ENCODE measurements around the gene CLDN17.

Gene CLDN17, protein sequence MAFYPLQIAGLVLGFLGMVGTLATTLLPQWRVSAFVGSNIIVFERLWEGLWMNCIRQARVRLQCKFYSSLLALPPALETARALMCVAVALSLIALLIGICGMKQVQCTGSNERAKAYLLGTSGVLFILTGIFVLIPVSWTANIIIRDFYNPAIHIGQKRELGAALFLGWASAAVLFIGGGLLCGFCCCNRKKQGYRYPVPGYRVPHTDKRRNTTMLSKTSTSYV

DNA sequence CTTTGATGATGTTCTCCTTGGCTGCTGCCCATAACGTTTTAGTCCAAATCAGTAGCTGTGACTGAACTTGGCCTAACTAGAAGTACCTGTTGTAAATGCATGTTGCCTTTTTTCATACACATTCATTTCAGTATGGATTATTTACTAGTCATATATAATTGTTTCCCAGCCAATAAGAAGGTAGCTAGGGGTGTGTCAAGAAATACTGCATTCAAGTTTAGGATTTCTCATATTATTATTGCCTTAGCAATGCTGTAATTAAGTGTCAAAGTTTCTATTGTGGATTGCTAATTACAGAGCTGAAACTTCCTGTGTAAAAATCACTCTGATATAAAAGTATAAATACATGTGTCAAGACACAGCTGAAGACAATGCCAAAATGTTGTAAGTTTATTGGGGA is at the start of gene CLDN17:
Gene CLDN17, minus strand, starts transcription at position 101 of the 400 bp plus-strand sequence. CDS start 188 bp downstream, outside the sequence.
- DNase-seq (ENCODE audit: low read depth), result no peak

DNA sequence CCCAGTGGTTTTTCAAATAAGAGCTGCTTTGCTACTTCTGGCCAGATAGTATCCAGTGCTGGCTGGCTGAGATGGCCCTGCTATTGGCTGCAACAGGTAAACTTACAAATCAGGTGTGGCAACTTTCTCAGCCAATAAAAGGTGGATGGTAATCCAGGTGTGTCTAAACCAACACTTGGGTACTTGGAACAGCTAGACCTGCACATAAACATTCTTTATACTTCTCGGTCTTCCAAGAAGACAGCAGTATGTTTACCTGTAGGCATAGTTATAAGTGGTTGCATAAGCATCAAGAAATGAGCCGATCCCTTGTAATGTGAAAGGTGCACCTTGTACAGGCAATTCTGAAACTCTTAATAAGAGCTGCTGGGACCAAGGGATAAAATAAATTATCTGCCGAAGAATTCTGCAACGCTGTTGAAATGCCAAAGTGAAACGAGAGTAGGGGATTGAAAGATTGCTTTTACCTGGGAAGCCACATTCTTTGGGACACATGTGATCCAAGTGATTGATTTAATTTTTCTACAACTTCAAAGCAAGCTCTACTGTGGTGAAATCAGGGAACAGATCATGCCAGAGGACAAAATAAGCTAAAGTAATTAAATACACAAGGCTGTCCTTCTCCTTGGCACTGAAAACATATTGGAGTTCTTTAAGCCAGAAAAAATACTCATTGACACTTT is 49.6 kb upstream of the CLDN17 start, which contains the start of gene CLDN8:
Gene CLDN8, minus strand, starts transcription at position 57 of the 683 bp plus-strand sequence. CDS start 172 bp downstream, outside the sequence.
- DNase-seq (ENCODE audit: low read depth), result no peak

DNA sequence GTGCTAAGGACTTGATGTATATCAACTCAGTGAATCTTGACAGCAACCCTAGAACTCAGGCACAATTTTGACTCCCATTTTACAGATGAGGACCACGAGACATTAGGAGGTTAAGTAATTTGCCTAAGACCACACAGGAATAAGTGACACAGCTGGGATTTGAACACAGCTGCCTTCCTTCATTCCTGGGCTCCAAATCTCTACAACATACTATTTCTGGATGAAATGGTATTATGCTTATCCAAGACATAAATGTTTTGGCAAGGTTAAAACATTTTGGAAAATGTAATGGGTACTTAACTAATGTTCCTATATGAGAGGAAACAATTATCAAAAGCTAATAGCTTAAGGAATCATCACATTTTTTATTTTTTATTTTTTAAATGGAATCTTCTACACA is 44.5 kb upstream of the CLDN17 start:
- no peak for DNase-seq (ENCODE audit: low read depth)

DNA sequence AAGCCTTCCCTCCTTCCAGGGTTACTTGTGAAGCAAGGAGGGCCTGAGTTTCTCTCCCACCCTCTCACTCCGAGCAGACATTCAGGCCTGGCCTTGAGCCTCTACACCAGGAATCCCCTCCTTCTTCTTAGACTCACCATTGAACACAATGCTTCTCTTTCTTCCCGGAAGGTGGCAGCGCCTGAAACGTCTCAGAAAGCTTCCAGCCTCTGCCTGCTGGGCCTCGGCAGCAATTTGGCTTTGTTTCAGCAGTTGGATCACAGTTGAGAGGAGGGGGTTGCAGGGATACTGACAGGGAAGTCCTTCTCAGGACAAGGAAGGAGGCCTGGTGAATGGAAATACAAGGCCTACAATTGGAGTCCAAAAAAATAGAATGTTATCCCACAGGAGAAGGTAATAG is 43.0 kb upstream of the CLDN17 start:
- DNase-seq (ENCODE audit: low read depth), result no peak

DNA sequence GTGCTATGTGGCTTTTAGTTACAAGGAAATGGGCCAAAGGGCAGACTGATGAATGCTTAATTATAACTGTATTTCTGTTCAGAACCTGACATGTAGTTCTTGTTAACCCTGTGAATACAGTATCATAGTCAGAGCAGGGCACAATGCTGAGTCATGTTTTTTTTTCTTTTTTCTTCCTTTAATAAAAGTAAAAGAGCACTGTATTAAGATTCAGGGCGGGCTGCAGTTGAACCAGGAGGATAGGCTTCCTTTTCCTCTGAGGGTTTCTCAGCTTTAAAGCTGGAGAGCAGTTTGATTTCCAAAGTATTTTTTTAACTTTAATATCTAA is 40.6 kb upstream of the CLDN17 start:
- DNase-seq (ENCODE audit: low read depth), result no peak

DNA sequence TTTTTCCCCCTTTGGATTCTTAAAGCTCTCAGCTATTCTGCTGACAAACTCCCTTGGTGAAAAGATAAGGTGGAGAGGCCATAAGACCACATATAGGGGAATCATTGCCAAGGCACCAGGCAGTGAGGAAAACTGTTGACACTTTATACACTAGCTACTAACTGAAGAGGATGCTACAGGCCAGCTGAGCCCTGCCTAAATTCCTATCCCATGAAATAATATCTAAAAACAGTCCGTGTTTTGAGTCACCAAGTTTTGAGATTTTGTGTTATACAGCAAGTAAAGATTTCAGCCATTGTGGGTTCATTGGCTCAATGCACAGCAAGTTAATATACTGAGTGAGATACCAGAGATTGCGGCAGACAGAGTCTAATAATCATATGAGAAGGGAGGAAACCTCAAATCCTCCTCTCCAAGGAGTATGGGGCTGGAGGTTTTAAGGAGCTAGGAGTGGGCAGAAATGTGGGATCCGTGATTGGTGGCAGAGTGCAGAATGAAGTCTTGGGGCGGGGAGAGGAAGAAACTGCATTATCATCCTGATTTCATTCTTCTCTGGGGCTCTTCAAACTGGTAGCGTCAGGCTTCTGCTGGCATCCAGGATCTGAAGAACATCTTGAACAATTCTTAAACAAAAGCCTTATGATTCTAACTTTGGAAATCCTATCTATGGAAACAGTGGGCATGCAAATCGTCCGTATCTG is 40.1 kb upstream of the CLDN17 start:
- DNase-seq (ENCODE audit: low read depth), result peak; percentile 10

DNA sequence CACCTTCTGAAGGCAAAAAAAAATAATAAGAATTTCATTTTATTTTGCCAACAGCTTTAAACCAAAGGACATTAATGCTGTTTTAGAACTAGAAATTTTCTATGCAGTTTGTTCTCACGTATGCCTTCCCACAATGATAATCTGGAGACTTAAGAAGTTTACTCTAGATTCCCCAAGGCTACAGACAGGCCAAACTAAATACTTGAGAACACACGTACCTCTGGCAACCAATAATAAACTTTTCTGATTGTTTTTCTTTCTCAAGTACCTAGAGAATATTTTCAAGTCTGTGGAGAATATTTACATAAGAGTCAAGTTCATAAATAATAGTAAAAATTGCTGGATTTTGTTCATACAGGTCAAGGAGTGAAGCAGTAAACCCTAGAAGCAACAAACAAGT is 33.4 kb upstream of the CLDN17 start:
- DNase-seq (ENCODE audit: low read depth), result no peak

DNA sequence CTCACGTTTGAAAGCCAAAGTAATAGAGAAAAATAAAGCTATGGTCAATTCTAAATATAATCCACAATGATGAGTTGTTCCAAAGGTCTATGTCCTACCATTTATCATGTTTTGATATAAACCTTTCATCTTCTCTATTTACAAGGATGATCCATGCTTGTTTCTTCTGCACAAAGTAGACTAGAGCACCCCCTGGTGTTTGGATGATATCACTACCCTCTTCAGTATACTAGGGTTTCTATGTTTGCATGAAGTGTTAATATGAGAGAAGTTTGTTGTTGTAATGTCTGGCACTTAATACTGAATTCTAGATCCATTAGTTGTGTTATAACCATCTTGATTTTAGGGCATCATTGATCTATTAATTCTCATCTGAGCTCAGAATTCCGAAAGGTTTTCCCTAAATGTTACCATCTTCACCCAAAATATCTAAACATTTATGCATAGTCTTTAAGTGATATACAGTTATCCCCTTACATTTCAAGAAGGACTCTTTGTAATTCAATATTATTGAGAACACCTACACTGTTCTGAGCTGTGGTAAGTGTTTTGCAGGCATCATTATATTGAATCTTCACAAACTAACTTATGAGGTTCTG is 28.2 kb upstream of the CLDN17 start:
- DNase-seq (ENCODE audit: low read depth), result peak; percentile 20

DNA sequence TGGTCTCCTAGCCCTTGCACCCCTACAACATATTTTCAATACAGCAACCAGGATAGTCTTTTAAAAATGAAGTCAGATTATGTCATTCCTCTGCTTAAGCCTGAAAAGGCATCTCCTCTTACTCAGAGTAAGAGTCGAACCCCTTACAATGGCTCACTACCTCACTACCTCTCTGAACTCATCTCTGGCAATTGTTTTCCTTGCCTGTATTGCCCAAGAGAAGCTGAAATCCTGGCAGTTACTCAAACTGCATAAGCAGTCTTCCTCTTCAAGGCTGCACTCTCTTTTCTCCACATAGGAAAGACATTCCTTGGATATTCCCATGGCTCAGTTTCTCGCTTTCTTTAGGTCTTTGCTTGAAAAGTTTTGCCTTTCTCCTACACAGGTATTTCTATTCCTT is 26.6 kb upstream of the CLDN17 start:
- no peak for DNase-seq (ENCODE audit: low read depth)

DNA sequence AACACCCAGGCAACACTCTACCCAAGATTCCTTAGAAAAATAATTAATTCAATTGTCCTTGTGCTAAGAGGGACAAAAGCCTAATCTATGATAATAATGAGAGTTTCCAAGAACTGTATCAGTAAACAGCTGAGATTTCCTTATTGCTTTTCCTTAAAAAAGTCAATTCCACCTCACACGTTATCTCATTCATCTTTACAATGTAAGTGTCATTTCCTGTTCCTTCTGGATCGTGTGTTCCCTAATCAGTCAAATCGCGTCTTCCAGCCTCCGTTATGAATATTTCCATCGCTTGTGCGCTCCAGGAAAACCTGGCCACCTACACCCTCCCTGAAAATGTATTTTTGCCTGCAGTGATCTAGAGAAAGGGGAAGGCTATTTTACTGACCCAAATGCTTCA is 23.9 kb upstream of the CLDN17 start:
- no peak for DNase-seq (ENCODE audit: low read depth)

DNA sequence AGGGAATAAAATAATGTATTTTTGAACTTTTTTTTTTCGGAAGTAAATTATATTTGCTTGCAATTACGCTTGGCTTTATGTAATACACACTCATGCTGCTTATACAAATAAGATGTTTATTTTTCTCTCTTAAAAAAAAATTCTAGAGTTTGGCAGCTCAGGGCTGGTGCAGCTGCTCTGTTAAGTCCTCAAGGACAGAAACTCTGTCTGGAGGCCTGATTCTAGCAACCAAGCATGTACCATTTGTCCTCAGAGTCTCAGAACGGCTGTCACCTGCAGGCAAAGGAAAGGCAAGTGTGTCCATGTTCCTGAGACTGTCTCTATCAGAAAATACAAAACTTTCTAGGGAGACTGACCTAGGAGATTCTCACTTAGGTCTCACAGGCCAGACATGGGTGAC is 23.2 kb upstream of the CLDN17 start:
- DNase-seq (ENCODE audit: low read depth), result no peak

DNA sequence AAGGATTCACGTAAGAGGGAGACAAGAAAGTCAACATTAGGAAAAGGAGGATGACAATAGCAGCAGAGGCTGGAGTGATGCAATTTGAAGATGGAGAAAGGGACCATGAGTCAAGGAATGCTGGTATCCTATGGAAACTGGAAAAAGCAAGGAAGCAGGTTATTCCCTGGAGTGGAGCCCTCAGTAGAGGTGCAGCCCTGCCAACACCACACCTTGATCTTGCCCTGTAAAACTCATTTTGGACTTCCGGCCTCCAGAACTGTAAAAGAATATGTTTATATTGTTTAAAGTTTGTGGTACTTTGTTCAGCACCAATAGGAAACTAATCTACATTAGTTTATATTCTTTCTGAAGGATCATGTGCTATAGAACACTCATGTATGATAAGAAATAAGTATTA is 19.6 kb upstream of the CLDN17 start:
- DNase-seq (ENCODE audit: low read depth), result no peak

DNA sequence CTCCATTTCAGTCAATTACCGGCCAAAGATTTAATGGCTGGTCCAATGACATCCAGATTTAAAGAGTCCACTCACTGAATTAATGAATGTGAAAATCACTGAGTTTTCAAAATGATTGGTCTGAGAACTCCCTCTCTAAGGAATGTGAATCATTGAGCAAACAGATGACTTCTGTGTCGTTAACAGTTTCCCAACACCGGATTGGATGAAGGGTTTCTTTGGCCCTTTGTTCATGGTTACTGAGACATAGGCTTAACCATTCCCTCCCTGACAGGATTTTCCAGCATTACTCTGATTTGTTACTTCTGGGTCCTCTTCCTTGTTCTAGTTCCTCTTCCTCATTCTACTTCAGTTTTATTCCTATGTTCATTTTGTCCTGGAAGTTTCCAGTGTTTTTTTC is 1.5 kb upstream of the CLDN17 start:
- no peak for DNase-seq (ENCODE audit: low read depth)

DNA sequence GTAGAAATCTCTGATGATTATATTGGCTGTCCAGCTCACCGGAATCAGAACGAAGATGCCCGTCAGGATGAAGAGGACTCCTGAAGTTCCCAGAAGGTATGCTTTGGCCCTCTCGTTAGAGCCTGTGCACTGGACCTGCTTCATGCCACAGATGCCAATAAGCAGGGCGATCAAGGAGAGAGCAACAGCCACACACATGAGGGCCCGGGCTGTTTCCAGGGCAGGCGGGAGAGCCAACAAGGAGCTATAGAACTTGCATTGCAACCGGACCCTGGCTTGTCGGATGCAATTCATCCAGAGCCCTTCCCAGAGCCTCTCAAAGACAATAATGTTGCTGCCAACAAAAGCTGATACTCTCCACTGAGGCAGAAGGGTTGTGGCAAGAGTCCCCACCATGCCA is 434 bp downstream of the CLDN17 start:
- DNase-seq (ENCODE audit: low read depth), result no peak

DNA sequence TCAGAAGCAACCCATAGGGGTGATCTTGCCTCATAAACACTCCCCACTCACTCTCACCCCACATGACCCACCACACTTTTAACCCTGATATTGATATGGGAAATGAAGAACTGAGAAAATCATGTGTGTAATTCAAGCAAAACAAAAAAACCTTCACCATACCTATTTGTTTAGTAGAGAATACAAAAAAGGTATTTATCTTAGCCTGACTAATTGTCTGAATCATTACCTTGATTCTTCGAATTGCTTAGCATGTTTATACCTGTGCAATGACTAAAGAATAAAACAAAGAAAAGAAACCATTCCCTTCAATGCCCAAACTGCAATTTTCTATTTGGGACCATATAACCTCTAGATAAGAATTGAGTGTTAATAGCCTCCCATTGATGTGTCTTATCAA is 1.8 kb downstream of the CLDN17 start:
- DNase-seq (ENCODE audit: low read depth), result no peak

DNA sequence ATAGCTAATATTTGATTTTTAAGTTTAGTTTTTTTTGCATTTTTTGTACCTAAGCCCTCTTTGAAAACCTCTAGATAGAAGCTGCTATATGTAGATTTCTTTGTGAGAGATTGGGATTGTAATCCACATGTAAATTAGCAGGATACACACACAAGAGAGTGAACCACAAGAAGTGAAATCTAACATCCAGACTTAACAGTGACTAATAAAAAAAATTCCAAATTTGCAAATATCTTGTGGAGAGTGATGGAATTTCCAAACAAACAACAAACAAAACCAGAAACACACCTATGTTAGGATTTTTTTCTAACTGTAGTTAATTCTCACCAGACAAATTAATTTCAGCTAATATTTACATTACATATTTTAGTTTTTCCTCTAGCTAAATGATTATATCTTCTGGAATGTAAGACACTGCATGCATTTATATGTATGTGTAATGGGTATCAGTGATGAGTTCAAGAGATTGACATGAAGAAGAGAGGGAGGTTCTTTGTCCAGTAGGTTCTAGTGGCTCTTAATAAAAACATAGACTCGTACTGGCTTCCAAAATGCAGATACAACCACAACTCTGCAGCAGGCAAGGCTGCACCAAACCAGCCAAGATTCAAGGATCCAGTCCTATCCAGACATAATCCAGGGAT is 12.8 kb downstream of the CLDN17 start:
- DNase-seq (ENCODE audit: low read depth), result no peak

DNA sequence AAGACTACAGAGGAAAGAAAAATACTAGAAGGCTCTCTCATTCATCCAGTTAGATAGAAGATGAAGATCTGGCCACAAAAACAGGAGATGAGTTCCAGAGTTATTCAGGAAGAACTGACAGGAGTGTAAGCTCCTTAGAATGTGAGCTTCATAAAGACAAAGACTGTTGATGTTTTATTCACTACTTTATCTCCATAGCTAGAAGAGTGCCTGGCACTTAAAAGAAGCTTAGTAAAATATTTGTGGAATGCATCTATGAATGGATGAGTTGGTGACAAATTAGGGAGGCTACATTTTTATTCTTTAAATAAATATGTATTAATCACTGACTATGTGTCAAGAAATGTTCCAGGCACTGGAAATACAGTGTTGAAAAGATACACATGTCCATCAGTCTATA is 13.8 kb downstream of the CLDN17 start:
- DNase-seq (ENCODE audit: low read depth), result no peak

DNA sequence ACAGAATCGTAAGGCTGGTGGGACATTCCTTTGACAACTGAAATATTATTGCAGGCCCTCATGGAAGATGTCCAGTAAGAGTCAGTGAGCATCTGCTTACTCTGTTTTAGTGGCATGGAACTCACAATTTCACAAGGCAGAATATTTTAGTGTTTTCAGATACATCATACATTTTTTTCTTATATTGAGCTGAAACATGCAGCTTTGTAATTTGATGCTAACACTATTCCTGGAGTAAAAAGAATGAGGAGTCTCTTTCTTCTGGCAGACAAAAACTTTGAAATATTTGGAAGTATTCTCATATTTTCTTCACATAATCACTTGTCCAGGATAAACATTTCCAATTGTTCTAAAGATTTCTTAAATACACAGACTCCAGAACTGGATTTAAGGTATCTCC is 17.7 kb downstream of the CLDN17 start:
- no peak for DNase-seq (ENCODE audit: low read depth)

DNA sequence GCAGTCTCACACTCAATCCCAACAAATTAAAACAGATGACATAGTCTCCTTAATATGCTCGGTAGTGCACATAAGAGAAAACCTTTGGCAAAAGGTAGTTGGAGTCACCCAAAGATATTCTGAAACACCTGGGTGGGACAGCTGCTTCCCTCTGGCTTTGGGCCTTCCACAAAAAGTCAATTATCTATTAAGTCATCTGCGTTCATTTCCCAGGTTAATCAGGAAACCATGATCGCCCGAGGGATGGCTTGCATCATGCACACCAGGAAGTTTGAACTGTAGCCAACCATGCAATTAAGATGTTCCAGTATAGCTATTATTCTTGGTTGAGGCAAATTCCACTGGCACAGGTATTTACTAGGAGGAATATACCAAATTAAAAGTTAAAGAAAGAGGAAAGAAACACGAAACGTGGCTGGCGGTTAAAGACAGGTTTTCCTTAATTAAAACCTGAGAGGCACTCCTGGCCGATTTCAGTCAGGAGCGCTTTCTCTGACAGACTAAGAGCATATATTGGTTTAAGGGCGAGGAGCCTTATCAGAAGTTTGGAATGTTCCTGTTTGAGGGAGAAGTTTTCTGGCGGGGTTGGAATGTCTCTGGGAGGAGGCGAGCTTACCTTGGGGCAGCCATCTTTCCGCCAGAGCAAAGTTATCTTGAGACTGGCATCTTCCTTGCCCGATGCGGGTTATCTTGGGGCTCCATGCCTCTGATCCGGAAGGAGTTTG is 19.9 kb downstream of the CLDN17 start:
- no peak for DNase-seq (ENCODE audit: low read depth)

DNA sequence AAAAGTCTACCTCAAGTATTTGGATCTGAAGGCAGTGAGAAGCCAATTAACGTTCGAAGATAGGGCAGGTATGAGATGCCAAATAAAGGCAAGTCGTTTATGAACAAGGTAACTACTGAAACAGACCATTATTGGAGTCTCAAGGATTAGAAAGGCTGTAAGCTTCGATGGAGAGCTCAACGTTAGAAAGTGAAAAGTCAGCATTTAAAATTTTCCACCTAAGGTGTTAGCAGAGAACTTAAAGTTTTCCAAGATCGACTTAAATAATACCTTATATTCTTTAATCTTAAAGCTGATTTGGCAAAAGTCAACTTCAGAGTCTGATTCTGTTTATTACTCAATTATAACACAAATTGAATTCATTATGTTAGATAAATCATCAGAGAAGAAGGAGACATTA is 28.1 kb downstream of the CLDN17 start:
- DNase-seq (ENCODE audit: low read depth), result no peak

DNA sequence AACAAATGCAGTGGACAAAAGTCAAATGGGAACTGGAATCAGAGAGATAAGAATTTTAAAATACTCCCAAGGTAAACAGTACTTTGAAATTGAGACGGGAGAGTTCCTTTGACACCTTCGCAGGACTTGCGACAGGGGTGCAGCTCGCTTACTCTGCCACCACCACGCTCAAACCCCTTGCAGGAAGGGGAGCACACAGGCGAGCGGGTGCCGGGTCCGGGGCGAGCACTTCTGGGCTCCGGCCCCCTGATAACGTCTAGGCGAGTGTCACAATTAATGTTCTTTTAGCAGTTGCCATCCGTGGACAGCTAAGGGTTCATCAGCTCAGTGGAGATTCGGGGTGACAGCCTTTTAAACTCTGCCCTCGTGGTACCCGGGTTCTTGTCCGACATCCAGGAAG is 37.4 kb downstream of the CLDN17 start:
- DNase-seq (ENCODE audit: low read depth), result no peak

DNA sequence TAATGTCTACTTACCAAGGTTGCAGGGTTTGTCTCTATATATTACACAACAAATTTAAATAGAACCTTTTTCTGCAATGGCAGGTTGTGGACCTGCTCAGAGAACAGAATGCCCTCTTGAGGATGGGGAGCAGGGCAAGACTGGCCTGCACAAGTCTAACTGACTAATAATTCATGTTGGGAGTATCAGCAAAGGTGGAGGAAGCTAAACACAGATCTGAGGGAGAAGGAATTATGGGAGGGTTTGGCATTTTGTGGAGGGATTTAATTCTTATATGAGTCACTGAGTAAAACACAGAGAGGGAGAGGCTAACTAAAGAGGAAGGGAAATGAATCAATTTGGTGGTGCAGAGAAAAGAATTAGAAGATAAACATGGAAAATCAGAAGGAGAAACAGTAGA is 40.0 kb downstream of the CLDN17 start:
- DNase-seq (ENCODE audit: low read depth), result no peak

Data from fibroblast of the conjunctiva (primary cell).